ENCODE results near the gene MYO16.

MYO16 gene

GRCh38 chr13:109256866-109257760 lies 627.7 kb downstream of the MYO16 start:
- no peak for DNase-seq
